BJ (cell line): ENCODE measurements around the gene PEX14. TPM values are rescaled to one million over a fixed set of nuclear protein-coding genes. Genes with fewer than 3 reads are reported as not detected.

ENCODE experiments used
- CTCF ChIA-PET: fragments of 350-600 bp; formaldehyde crosslinking; extraction: SDS; loops from one replicate; lab custom pipeline; 2021; ENCODE audit warnings: antibody characterized with exemption, inconsistent platforms; lab: Yijun Ruan, JAX
- POLR2A ChIA-PET: fragments of 300-600 bp; sonication (Branson Sonifier 250); formaldehyde crosslinking; extraction: SDS; loops from one replicate; lab custom pipeline; 2021; ENCODE audit warnings: antibody characterized with exemption; lab: Charles Lee
- DNase-seq: peaks from one replicate; pipeline ENCODE4 v3.0.0-alpha.2; 2011; ENCODE audit warnings: low read depth
- H3K27me3 ChIP-seq: 2 replicates; pipeline ENCODE4 v1.6.0; 2011; ENCODE audit warnings: low read length; ENCODE audit not compliant: control insufficient read depth, insufficient read depth
- H3K36me3 ChIP-seq: 2 replicates; pipeline ENCODE4 v1.5.1; 2011; ENCODE audit warnings: low read length; ENCODE audit not compliant: control insufficient read depth, insufficient read depth
- H3K4me3 ChIP-seq: 2 replicates; pipeline ENCODE4 v1.5.1; 2011; ENCODE audit warnings: low read depth, mild to moderate bottlenecking, control low read depth, low read length
- polyA plus RNA-seq: library from polyadenylated mRNA; depleted of rRNA; stranded (reverse); fragments of >200 nt; gene quantifications from 2 replicates; pipeline ENCODE4 v1.2.3, GENCODE V29; 2011
- TF ChIP-seq, protein P1 (sequence below): IDR thresholded peaks from 2 replicates; pipeline ENCODE4 v1.5.1; 2011; ENCODE audit warnings: low read depth, mild to moderate bottlenecking, control low read depth, inconsistent platforms, low read length, moderate library complexity; ENCODE audit not compliant: insufficient read depth

Gene PEX14
- polyA plus RNA-seq, 1 experiment, result 10.1 TPM

DNA sequence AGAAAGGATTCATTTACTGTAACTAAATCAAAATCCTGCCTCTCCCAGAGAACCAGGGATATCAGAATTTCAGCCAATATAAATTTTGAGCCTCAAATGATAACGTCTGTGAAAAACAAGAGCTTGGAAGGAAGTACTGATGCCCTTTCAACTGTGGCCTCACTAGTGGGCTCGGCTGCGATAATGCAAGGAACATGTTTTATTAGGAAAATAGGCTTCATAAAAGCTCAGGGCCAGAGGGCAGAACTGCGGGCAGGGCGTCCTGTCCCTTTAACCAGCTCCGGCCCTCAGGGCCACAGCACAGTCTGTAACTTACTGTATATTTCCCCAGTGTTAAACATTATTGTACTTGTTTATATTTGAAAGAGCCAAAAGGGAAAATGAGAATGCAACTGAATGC lies 122.0 kb downstream of the PEX14 start:
- ChIA-PET CTCF (no interaction called here), POLR2A (no interaction called here)
- DNase-seq, result no peak

DNA sequence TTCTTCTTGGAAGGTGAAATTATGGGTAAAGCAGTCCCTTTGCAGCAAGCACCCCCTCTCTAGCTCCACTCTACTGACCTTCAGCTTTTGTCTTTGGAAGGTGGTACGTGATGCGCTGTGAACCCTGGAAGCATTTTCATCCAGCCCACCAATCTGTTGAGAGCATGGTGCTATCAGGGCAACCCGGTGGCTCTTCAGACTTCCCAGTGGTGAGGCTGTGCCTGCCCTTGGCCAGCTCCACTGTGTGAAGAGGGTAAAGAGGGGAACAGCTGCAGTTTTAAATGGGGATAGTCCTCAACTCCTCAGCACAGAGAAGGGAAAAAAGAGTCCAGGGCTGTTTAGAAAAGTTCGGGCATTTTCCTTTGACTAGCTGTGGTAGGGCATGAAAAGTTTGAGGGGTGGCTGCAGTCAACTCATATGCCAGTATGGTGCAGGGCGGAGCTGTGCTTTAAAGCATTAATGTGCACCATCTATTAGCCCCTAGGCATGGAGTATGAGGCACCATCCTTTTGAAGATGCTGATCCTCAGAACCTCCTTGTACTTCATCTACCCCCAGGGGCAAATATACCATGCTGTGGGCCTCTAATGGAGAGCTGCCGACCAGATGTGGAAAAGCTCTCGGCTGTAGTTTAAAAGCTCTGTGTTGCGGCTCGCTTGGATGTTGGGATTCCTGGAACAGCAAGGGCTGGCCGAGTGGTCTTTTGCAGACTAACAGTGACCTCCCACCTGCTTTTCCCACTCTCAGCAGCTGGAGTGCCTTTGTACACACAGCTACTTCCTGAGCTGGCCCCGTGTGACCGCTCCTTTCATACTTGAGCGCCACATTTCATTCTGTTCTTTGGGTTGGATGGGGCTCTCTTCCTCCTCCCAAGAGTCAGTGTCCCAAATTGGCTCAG lies 123.0 kb downstream of the PEX14 start:
- ChIA-PET POLR2A (interaction anchor here (0.5 to 0.6 kb wide), 2 partner anchors 12 to 27 kb away, joined by 6 to 18 read pairs; no protein-coding TSS in a partner anchor), CTCF (interaction anchor here (0.8 to 1.4 kb wide), 4 partner anchors 10 to 90 kb away, joined by 3 to 5 read pairs (median 4); no protein-coding TSS in a partner anchor)
- DNase-seq, result no peak

More for the DNA sequence above, 122.0 kb downstream of the PEX14 start:
- TF ChIP-seq, protein P1, sequence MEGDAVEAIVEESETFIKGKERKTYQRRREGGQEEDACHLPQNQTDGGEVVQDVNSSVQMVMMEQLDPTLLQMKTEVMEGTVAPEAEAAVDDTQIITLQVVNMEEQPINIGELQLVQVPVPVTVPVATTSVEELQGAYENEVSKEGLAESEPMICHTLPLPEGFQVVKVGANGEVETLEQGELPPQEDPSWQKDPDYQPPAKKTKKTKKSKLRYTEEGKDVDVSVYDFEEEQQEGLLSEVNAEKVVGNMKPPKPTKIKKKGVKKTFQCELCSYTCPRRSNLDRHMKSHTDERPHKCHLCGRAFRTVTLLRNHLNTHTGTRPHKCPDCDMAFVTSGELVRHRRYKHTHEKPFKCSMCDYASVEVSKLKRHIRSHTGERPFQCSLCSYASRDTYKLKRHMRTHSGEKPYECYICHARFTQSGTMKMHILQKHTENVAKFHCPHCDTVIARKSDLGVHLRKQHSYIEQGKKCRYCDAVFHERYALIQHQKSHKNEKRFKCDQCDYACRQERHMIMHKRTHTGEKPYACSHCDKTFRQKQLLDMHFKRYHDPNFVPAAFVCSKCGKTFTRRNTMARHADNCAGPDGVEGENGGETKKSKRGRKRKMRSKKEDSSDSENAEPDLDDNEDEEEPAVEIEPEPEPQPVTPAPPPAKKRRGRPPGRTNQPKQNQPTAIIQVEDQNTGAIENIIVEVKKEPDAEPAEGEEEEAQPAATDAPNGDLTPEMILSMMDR, result no peak
- H3K4me3 ChIP-seq, result no peak overlapping the region
- no peaks in the 10 kb centered on the region for H3K36me3 ChIP-seq
- no peaks in the 10 kb centered on the region for H3K27me3 ChIP-seq

DNA sequence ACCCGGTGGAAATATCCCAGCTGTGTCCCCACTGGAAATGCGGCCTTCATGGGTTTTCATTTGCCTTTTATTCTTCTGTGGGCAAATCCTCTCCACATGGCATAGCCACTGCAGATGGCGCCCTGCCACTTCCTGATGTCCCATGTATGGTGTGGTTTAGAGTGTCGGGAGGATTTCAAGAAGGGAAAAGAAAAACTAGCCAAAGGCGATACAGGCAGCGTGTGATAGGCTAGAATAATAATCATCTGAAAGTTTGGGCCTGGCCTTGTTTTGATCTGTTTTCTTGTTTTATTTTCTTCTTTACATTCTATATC lies 123.6 kb downstream of the PEX14 start:
- ChIA-PET POLR2A (no interaction called here), CTCF (interaction anchor here (0.8 to 1.4 kb wide), 4 partner anchors 11 to 91 kb away, joined by 3 to 5 read pairs (median 4); no protein-coding TSS in a partner anchor)
- Histone ChIP-seq H3K27me3 (no peaks in the 10 kb centered on the region), H3K36me3 (no peaks in the 10 kb centered on the region), H3K4me3 (no peak overlapping the region)
- no peak for DNase-seq
- TF ChIP-seq, protein P1, result no peak

More for the DNA sequence above, 123.0 kb downstream of the PEX14 start:
- Histone ChIP-seq H3K36me3 (no peaks in the 10 kb centered on the region), H3K27me3 (no peaks in the 10 kb centered on the region), H3K4me3 (no peak overlapping the region)
- TF ChIP-seq, protein P1, result no peak

DNA sequence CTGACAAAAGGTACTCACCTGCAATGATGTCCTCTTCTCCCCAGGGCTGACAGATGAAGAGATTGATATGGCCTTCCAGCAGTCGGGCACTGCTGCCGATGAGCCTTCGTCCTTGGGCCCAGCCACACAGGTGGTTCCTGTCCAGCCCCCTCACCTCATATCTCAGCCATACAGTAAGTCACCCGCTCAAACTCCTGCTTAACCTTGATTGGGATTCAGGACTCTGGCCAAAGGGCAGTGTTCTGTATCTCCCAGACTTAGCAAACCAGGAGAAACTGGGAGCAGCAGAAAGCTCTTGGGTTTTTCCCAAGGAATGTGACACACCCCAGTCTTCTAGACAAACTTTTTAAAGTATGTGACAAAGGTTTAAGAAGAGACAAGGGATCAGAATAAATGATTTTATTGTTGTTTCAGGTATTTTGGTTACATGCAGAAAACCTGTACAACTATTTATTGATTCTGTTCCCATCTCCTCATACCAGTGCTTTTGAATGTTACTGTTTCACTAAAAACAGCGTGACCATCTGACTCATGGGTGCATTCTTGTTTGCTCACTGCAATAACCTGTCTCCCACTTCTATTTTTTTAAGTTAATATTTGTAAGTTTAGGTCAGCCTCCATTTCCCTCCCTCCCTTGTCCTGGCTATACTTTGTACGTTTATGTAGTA lies 124.6 kb downstream of the PEX14 start:
- no peak overlapping the region for H3K4me3 ChIP-seq
- no peaks in the 10 kb centered on the region for H3K27me3 ChIP-seq
- ChIA-PET CTCF (interaction anchor here (1.0 to 1.1 kb wide), 2 partner anchors 10 to 92 kb away, joined by 3 read pairs; no protein-coding TSS in a partner anchor), POLR2A (interaction anchor here (0.5 kb wide), 1 partner anchor 413 kb away, joined by 4 read pairs; the partner anchor contains the start of gene TARDBP)
- TF ChIP-seq, protein P1, result no peak
- H3K36me3 ChIP-seq, result no peaks in the 10 kb centered on the region
- DNase-seq, result peak; percentile 70
